ENCODE data around the gene GAS6.
A peak's percentile ranks its signal among the peaks of the same experiment; 100 is the strongest.
"Not testable (repeated sequence)": the region's sequence is repeated elsewhere in the genome, so short reads cannot be mapped to it uniquely, and the experiment has no call there.

Gene GAS6

GRCh38 chr13:113833111-113833830 is 30.6 kb downstream of the GAS6 start:
- no peak for DNase-seq
- in situ Hi-C loops (cut with HindIII; ENCODE audit: low pct_ligation_motif_present, low pct_unique_long_range_greater_than_20kb, low sequenced_read_pairs): no loop called here

GRCh38 chr13:113832631-113833030 is 31.2 kb downstream of the GAS6 start:
- in situ Hi-C loops (cut with HindIII; ENCODE audit: low pct_ligation_motif_present, low pct_unique_long_range_greater_than_20kb, low sequenced_read_pairs): no loop called here
- DNase-seq: no peak

GRCh38 chr13:113832205-113832604 is 31.7 kb downstream of the GAS6 start:
- in situ Hi-C loops (cut with HindIII; ENCODE audit: low pct_ligation_motif_present, low pct_unique_long_range_greater_than_20kb, low sequenced_read_pairs): no loop called here
- peak; percentile 50 for DNase-seq

GRCh38 chr13:113831061-113831460 is 32.8 kb downstream of the GAS6 start:
- DNase-seq: no peak
- in situ Hi-C loops (cut with HindIII; ENCODE audit: low pct_ligation_motif_present, low pct_unique_long_range_greater_than_20kb, low sequenced_read_pairs): no loop called here

GRCh38 chr13:113830426-113830950 is 33.4 kb downstream of the GAS6 start:
- not testable (repeated sequence) for DNase-seq

GRCh38 chr13:113828282-113828825 is 35.5 kb downstream of the GAS6 start:
- in situ Hi-C loops (cut with HindIII; ENCODE audit: low pct_ligation_motif_present, low pct_unique_long_range_greater_than_20kb, low sequenced_read_pairs): no loop called here
- DNase-seq: no peak

More at GRCh38 chr13:113830426-113830950, 33.4 kb downstream of the GAS6 start:
- in situ Hi-C loops (cut with HindIII; ENCODE audit: low pct_ligation_motif_present, low pct_unique_long_range_greater_than_20kb, low sequenced_read_pairs): not testable (repeated sequence)

GRCh38 chr13:113827021-113827420 is 36.9 kb downstream of the GAS6 start:
- no peak for DNase-seq

GRCh38 chr13:113826446-113826845 is 37.4 kb downstream of the GAS6 start:
- in situ Hi-C loops (cut with HindIII; ENCODE audit: low pct_ligation_motif_present, low pct_unique_long_range_greater_than_20kb, low sequenced_read_pairs); DNase-seq: not testable (repeated sequence)

More at GRCh38 chr13:113827021-113827420, 36.9 kb downstream of the GAS6 start:
- in situ Hi-C loops (cut with HindIII; ENCODE audit: low pct_ligation_motif_present, low pct_unique_long_range_greater_than_20kb, low sequenced_read_pairs): no loop called here

GRCh38 chr13:113825841-113826240 is 38.0 kb downstream of the GAS6 start:
- no peak for DNase-seq
- in situ Hi-C loops (cut with HindIII; ENCODE audit: low pct_ligation_motif_present, low pct_unique_long_range_greater_than_20kb, low sequenced_read_pairs): no loop called here

GRCh38 chr13:113823771-113824170 is 40.1 kb downstream of the GAS6 start:
- in situ Hi-C loops (cut with HindIII; ENCODE audit: low pct_ligation_motif_present, low pct_unique_long_range_greater_than_20kb, low sequenced_read_pairs): no loop called here
- no peak for DNase-seq

GRCh38 chr13:113822956-113823744 is 40.7 kb downstream of the GAS6 start:
- no peak for DNase-seq
- in situ Hi-C loops (cut with HindIII; ENCODE audit: low pct_ligation_motif_present, low pct_unique_long_range_greater_than_20kb, low sequenced_read_pairs): no loop called here

- in situ Hi-C loops (cut with HindIII; ENCODE audit: low pct_ligation_motif_present, low pct_unique_long_range_greater_than_20kb, low sequenced_read_pairs): no loop called here
- no peak for DNase-seq
These were observed 41.6 kb downstream of the GAS6 start for GRCh38 chr13:113822266-113822665.

- no peak for DNase-seq
- in situ Hi-C loops (cut with HindIII; ENCODE audit: low pct_ligation_motif_present, low pct_unique_long_range_greater_than_20kb, low sequenced_read_pairs): no loop called here
These were observed 42.0 kb downstream of the GAS6 start for GRCh38 chr13:113821847-113822246.

GRCh38 chr13:113820813-113821651 is 42.8 kb downstream of the GAS6 start:
- in situ Hi-C loops (cut with HindIII; ENCODE audit: low pct_ligation_motif_present, low pct_unique_long_range_greater_than_20kb, low sequenced_read_pairs): no loop called here

GRCh38 chr13:113819731-113820715 is 43.9 kb downstream of the GAS6 start:
- in situ Hi-C loops (cut with HindIII; ENCODE audit: low pct_ligation_motif_present, low pct_unique_long_range_greater_than_20kb, low sequenced_read_pairs): no loop called here
- no peak for DNase-seq

More at GRCh38 chr13:113820813-113821651, 42.8 kb downstream of the GAS6 start:
- DNase-seq: peak; percentile 91

GRCh38 chr13:113819341-113819730 is 44.5 kb downstream of the GAS6 start:
- no peak for DNase-seq
- in situ Hi-C loops (cut with HindIII; ENCODE audit: low pct_ligation_motif_present, low pct_unique_long_range_greater_than_20kb, low sequenced_read_pairs): no loop called here

- in situ Hi-C loops (cut with HindIII; ENCODE audit: low pct_ligation_motif_present, low pct_unique_long_range_greater_than_20kb, low sequenced_read_pairs): no loop called here
- no peak for DNase-seq
These were observed 45.1 kb downstream of the GAS6 start for GRCh38 chr13:113818700-113819295.
